HG02642 (cell line): ENCODE data around the gene VPS35L.

Experiments
- ATAC-seq: cut with Tn5 transposase; IDR thresholded peaks from one replicate; pipeline ENCODE4 v1.9.1; 2021; ENCODE audit warnings: mild to moderate bottlenecking; ENCODE audit not compliant: unreplicated experiment, poor library complexity

VPS35L gene, protein sequence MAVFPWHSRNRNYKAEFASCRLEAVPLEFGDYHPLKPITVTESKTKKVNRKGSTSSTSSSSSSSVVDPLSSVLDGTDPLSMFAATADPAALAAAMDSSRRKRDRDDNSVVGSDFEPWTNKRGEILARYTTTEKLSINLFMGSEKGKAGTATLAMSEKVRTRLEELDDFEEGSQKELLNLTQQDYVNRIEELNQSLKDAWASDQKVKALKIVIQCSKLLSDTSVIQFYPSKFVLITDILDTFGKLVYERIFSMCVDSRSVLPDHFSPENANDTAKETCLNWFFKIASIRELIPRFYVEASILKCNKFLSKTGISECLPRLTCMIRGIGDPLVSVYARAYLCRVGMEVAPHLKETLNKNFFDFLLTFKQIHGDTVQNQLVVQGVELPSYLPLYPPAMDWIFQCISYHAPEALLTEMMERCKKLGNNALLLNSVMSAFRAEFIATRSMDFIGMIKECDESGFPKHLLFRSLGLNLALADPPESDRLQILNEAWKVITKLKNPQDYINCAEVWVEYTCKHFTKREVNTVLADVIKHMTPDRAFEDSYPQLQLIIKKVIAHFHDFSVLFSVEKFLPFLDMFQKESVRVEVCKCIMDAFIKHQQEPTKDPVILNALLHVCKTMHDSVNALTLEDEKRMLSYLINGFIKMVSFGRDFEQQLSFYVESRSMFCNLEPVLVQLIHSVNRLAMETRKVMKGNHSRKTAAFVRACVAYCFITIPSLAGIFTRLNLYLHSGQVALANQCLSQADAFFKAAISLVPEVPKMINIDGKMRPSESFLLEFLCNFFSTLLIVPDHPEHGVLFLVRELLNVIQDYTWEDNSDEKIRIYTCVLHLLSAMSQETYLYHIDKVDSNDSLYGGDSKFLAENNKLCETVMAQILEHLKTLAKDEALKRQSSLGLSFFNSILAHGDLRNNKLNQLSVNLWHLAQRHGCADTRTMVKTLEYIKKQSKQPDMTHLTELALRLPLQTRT

DNA sequence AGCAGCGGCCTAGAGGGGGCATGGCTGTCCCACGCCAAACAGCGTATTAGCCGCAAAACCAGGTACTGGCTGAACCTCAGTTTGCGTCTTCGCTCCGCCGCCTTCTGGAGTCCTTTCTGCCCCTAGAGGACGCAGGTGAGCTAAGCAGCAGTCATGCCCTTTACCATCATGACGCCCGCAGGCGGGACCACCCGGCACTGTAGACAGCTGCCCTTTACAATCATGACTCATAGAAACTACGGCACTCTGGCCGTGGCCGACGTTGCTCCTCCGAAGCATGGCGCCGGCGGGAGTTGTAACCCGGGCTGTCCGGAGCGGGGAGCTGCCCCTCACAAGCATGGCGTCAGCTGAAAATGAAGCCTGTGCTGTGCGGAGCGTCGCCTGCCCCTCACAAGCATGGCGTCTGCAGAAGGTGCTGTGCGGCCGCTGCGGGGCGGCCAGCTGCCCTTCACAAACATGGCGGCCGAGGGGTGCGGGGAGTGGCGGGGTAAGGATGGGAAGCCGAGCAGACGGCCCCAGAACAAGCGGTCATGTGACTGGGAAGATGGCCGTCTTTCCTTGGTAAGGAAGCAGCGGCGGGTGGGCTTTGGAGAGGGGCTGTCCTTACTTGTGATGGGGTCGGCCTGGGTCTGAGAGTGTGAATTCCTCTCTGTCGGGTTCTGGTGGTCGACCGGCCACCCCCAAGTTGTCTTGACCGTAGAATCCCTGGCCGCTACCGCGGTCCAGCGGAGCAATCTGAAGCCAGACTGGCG, at the start of gene VPS35L:
TSS of gene VPS35L (plus strand) at position 518 of the 752 bp plus-strand sequence. CDS start at position 545, 27 bp downstream.
- peak; percentile 97 for ATAC-seq

DNA sequence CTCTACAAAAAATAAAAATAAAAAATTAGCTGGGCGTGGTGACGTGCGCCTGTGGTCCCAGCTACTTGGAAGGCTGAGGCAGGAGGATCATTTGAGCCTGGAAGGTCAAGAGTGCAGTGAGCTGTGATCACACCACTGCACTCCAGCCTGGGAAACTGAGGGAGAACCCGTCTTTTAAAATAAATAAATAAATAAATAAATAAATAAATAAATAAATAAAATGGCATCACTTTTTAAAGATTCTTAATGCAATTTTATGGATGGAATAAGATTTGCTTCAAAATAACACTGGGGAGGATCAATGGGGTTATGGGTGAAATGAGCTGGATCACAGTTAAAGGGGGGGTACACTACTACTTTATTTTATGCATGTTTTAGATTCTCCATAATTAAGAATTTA, 48.5 kb upstream of the VPS35L start:
- ATAC-seq, result no peak

DNA sequence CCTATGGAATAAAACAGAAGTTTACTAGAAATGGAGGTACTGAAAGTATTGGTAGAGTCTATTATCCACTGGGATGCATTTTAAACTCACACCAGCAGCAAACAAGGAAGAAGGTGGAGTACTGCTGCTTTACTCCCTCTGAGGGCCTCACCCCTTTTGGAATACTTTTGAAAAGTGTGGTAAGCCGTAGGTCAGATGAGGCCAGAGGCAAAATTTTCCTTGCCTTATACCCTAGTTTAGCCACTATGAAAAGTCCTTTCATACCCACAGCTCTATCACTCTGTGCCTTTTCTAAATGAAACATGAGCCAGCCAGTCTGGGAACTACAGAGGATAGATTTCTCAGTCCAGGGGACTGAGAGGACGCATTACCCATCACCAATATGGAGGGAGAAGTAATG, 47.6 kb upstream of the VPS35L start:
- ATAC-seq, result no peak

DNA sequence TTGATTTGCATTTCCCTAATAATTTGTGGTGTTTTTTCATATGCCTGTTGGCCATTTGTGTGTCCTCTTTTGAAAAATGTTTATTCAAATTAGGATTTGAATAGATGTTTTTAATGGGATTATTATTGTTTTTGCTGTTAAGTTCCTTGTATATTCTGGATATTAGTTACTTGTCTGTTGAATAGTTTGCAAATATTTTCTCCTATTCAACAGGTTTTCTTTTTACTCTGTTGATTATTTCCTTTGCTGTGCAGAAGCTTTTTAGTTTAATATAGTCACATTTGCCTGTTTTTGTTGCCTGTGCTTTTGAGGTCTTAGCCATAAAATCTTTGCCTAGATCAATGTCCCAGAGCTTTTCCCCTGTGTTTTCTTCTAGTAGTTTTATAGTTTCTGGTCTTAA, 43.2 kb upstream of the VPS35L start:
- ATAC-seq, result no peak

DNA sequence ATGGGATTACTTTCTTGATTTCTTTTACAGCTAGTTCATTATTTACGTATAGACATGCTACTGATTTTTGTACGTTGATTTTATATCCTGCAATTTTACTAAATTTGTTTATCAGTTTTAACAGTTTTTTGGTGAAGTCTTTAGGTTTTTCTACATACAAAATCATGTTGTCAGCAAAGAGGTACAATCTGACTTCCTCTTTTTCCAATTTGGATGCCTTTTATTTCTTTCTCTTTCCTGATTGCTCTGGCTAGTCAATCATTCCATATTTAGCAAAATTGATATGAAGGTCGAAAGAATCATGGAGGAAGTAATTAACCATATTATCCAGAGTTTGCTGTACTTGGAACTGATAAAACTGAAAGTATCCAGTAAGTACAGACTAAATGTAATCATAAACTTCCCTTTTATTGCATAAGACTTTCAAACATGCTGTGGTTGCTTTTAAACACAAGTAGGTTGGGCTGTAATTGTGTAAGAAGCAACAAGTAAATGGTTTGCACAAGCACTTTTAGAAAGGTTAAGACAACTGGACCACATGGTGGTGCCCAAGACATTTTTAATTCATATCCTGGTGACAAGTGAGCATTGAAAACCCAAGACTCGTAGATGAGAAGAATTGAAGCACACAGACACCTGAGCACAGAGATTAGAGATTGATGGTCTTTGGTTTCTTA, 42.0 kb upstream of the VPS35L start:
- ATAC-seq, result no peak

DNA sequence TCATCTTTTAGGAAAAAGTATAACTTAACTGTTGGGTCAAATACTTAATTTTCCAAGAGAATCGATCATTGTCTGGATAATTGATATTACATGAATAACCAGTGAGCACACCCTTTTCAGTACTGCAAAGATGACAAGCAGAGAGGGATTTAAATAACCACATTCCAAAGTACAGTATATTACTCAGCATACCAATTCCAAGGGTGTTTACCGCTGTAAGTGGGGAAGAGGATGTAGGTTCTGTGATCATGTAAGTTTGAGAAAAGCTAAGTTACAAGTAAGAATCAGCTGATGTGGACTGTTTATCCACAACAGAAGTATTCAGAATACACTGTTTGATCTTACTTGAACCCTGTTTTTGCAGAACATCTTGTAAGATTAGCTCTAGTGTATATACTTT, 39.7 kb upstream of the VPS35L start:
- ATAC-seq, result no peak

DNA sequence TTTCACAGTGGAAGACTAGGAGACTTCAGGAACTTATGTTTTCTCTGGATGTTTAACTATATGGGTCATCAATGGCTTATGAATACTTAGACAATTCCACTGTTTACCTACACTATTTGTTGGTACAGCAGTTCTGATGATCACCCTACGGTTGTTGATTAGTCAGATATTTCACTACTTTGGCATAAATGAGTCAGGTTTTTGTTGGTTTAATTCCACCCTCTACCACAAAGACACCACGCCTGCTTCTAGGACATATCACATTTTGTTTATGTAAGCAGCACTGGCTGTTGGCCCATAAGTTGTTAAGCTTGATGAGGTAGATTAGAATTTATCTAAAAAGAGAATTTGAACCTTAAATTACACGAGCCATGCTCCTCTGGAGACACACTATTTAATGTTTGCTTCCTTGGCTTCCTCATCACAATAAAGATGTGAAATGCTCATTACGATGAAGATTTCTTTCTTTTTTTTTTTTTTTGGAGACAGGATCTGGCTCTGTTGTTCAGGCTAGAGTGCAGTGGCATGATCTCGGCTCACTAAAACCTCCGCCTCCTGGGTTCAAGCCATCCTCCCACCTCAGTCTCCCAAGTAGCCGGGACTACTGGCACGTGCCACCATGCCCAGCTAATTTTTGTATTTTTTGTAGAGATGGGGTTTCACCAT, 37.9 kb upstream of the VPS35L start:
- ATAC-seq, result no peak

DNA sequence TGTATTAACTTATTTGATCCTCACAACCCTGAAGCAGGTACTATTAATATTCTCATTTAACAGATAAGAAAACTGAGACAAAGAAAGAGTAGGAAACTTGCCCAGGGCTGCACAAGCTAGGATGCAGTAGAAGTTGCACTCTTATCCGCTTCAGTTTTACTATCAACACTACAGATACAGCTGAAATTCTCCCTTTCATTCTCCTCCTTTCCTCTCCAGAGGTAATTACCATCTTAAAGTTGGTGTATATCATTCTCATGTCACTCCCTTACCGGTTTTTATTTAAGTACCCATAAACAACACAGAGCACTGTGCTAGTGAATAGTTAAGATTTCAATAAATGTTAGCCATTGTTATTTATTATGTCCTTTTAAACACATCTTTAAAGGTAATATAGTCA, 37.1 kb upstream of the VPS35L start:
- ATAC-seq, result no peak

DNA sequence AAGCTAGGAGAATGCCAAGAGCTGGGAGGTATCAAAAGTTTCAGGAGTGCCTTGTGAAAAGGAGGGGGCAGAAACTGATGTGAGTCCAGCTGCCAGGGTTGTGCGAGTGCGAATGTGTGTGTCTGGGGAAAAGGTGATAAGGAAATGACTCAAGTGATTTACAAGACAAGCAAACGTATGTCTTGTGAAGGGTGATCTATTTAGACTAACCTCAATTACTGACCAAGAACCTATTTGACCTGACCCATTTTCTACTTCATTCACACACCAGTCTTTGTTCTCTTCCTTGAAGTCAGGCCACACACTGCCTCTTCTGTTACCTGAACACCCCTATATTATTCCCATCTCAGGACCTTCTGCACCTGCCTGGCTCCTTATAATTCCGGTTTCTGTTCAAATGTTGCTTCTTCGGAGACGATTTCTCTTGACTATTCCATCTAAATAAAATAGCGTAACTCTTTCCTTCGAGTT, 34.6 kb upstream of the VPS35L start:
- ATAC-seq, result no peak

DNA sequence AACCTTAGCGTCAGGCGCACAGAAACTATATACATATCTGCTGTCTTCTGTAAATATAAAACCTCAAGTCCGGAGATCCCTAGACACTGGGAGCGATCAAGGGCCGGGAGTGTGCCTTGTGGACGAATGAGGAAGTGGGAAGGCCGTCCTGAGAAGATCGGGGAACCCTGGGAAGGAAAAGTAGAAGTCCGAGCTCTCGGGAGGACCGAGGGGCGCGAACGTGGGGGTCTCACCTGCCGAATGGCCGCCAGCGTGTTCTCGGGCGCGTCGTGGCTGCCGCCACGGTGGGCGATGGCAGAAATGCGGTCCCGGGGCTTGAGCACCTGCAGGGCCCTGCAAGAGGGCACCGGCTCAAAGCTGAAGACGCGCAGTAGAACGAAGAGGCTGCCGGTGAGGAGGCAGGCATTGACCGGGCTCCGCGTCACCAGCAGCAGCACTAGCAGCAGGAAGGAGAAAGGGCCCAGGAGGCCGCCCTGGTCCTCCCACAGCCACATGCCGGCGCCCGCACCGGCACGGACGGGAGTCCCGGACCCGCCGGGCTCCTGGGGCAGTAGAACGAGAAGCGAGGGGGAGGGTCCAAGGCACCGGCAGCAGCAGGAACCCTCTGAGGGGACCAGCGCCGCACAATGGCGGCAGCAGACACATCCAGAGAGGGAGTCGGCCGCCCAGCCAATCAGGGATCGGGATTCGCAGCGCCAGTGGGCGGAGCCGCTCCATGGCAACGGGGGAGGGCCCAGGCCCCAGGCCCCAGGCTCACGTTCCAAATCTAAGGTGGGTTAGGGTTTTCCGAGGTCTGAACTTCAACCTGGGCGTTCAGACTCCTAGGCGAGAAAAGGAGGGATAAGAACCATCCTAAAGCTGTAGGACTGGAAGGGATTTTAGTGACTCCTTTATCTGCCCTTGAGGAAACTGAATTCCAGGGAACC, 33.8 kb upstream of the VPS35L start, which contains the start of gene GDE1:
TSS of gene GDE1 (minus strand) at position 628 of the 926 bp plus-strand sequence. CDS start at position 494, 134 bp downstream.
- peak; percentile 83 for ATAC-seq

DNA sequence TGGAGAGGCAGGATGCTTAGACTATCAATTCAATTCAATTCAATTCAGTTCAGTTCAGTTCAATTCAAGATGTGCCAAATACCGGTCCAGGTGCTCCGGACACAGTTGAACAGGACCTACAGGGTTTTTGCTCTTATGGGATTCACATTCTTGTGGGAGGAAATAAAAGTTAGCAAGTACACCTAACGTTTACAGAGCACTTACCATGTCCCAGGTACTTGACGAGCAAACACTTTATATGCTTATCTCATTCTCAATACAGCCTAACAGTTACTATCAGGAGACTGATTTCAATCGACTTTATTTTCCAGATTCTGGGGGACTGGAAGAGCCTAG, 33.1 kb upstream of the VPS35L start:
- ATAC-seq, result no peak

DNA sequence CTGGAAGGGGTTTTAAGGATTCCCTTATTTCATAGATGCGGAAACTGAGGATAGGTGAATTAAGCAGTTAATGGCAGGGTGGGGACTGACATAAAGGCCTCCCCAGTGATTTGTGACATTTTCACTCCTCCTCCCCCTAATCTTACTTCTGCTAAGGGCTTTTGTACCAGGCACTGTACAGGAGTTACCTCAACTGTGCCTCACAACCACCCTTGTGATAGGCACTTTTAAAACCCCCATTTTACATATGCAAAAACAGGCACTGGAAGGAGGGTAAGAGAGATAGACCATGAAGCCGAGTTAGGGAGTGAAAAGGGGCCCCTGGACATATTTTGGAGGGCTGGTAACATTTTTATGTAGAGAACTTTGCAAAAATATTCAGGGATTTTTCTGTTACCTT, 32.7 kb upstream of the VPS35L start:
- ATAC-seq, result no peak

DNA sequence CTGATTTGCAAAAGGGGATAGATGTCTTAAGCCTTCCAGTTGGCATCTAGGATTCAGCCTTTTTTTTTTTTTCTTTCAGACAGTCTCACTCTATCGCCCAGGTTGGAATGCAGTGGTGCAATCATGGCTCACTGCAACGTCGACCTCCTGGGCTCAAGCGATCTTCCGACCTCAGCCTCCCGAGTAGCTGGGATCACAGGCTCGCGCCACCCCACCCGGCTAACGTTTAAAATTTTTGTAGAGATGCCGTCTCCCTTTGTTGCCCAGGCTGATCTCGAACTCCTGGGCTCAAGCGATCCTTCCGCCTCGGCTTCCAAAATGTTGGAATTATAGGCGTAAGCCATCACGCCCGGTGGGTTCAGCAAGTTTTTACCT, 32.3 kb upstream of the VPS35L start:
- no peak for ATAC-seq

DNA sequence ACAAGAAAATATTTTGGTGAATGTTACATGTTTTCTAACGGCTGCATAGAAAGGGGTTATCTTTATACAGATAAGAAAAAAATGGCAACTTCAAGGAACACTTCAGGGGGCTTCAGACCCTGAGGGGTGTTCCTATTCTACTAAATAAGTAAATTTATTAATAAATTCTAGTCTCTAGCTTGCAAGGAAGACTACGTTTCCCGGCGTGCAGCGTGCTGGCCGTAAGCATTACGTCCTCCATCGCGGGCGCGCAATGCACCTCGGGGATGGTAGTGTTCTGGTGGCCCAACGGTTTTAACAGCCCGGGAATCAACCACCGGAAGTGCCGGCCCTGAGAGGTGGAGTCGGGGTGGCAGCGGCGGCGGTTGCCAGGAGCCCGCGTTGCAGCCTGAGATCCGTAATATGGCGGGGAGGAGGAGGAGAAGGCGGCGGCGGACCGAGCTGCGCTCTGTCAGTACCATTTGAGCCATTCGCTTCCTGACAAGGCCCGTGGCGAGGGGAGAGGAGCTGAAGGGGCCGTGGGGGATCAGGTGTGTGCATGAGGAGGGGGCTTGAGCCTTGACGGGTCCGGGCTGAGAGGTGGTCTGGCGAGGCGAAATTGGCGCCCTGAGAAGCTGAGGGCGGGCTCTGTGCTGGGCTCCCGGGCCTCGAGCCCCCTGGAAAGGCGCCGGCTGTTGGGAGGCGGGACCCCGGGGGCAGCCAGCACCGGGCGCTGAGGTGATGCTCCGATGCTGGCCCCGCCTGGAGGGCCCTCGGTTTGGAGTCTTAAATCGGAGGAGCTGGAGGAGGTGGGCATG, 31.7 kb upstream of the VPS35L start, which contains the start of gene CCP110:
TSS of gene CCP110 (plus strand) at position 384 of the 797 bp plus-strand sequence. CDS start 3,940 bp downstream, outside the sequence.
- ATAC-seq, result peak; percentile 75

DNA sequence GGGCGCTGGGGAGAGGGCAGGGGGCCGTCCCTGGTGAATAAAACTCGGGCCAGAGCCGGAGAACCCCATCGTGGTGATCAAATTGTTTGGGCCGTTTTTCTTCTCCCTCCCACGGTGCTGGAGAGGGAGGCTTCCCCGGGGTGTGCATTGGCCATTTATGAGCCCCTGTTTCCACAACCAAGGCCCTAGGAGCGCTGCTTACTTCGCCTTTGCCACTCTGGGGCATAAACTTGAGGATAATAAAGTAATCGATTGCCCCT, 31.2 kb upstream of the VPS35L start:
- ATAC-seq, result no peak

DNA sequence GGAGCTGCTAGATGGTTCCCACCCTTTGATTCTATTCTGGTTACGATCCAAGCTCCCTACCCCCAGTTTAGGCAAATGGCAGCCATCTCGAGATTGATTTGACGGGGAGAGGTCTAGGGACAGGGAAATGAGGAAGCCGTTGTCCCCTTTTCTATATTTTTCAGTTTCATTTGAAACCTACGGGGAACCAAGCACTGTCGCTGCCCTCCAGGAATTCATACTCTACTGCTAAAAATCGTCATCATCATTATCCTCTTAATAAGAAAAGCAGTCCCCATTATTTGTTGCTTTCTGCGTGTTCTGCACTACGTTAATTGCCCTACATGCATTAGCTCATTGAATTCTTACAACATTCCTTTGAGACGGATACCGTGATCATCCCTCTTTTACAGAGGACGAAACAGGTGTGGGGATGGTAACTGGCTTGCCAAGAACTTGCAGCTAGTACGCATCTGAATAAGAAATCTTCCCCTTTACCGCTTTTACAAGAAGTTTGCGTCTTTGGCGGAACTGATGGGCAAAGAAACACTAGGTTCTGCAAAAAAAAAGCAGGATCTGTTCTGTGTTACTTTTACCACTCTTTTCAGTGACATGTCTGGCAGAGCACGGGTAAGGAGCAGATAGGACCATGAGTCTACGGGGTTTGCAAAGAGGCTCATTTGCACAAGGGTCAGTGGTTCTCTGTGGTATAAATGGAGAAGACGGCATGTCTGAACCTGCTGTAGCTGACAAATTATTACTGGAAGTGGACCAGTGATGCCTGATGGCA, 30.7 kb upstream of the VPS35L start:
- ATAC-seq, result no peak

DNA sequence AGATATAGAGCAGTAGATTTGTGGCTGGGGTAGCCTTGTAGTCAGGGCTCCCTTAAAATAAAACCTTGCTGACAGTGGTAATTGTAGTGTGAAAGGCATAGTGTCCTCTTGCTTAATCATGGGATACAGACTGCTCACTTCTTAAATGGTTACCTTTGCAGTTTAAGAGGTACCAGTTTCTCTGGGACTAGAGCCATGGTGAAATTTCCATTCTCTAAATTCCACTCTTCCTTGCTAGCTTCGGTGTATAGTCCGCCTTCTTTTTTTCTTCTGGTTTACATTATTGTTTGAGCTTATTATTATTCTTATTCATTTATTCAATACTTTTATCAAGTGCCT, 30.1 kb upstream of the VPS35L start:
- no peak for ATAC-seq
